ENCODE results near the gene CACHD1. TPM values are rescaled to one million over a fixed set of nuclear protein-coding genes. Genes with fewer than 3 reads are reported as not detected.

The CACHD1 gene
- total and polyA plus RNA-seq, 5 donors from 2014 or later = 0.22 to 0.46 (median 0.27) TPM; not detected in 1

DNA sequence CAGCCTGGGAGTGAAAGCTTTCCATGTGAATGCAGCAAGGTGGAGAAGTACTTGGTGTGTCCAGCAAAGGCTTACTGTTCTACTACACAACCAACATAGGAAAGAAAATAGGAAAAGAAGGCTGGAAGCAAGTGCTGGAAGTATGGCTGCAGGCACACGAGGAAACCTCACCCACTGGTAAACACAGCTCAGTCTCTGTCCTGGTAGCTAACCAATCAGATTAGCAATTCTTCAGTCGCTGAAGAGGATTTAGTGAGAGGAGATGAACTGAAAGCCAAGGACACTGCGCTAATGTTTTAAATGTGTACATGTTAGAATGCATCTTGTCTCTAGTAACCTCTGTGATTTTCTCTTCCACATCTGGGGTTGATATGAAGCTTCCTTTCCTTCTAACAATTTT lies 36.2 kb upstream of the CACHD1 start:
- no peaks in the 10 kb centered on the region for H3K4me1 Mint-ChIP-seq
- no peak overlapping the region for H3K4me3 Mint-ChIP-seq

DNA sequence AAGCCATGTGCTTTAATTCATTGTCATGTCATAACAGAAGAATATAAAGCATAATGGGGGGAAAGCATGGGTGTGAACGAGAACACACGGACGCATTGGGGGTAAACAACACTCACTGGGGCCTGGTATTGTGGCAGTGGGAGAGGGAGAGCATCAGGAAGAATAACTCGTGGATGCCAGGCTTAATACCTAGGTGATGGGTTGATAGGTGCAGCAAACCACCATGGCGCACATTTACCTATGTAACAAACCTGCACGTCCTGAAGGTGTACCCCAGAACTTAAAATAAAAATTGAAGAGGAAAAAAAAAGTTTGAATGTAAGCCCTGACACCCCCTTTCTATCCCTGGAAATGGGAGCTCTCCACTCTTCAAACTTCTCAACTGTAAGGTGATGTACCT lies 34.9 kb upstream of the CACHD1 start:
- peaks cover 8% of the 10 kb centered on the region for H3K27me3 Mint-ChIP-seq
- H3K36me3 Mint-ChIP-seq = no peaks in the 10 kb centered on the region
- Histone ChIP-seq H3K9me3 (ENCODE audit: control insufficient read depth in 2 of 2, low read length in 2 of 2) (no peaks in the 10 kb centered on the region), H3K4me3 (ENCODE audit: low read depth, low read length) (no peak overlapping the region), H3K27ac (ENCODE audit: insufficient read depth, low read length, poor library complexity, severe bottlenecking) (no peak overlapping the region), H3K4me1 (ENCODE audit: control insufficient read depth, insufficient read depth, low read length, poor library complexity, severe bottlenecking) (no peaks in the 10 kb centered on the region), H3K36me3 (ENCODE audit: control insufficient read depth, insufficient read depth, low read length) (no peaks in the 10 kb centered on the region), H3K27me3 (ENCODE audit: control insufficient read depth, insufficient read depth, low read length) (no peaks in the 10 kb centered on the region)
- ATAC-seq (ENCODE audit: low read depth in 2 of 2) (no peak), DNase-seq (no peak)
- no peak overlapping the region for H3K27ac Mint-ChIP-seq
- peaks cover 0 to 5% (median 0%) of the 10 kb centered on the region in 7 donors for H3K9me3 Mint-ChIP-seq
- no peak overlapping the region for H3K4me3 Mint-ChIP-seq
- H3K4me1 Mint-ChIP-seq = no peaks in the 10 kb centered on the region

More for the DNA sequence above, 36.2 kb upstream of the CACHD1 start:
- Mint-ChIP-seq H3K36me3 (no peaks in the 10 kb centered on the region), H3K9me3 (peaks cover 0 to 2% (median 0%) of the 10 kb centered on the region in 7 donors), H3K27me3 (peaks cover 8% of the 10 kb centered on the region), H3K27ac (no peak overlapping the region)
- Histone ChIP-seq H3K9me3 (ENCODE audit: control insufficient read depth in 2 of 2, low read length in 2 of 2) (no peaks in the 10 kb centered on the region), H3K27ac (ENCODE audit: insufficient read depth, low read length, poor library complexity, severe bottlenecking) (no peak overlapping the region), H3K4me3 (ENCODE audit: low read depth, low read length) (no peak overlapping the region), H3K4me1 (ENCODE audit: control insufficient read depth, insufficient read depth, low read length, poor library complexity, severe bottlenecking) (no peaks in the 10 kb centered on the region), H3K27me3 (ENCODE audit: control insufficient read depth, insufficient read depth, low read length) (no peaks in the 10 kb centered on the region), H3K36me3 (ENCODE audit: control insufficient read depth, insufficient read depth, low read length) (no peaks in the 10 kb centered on the region)
- no peak for DNase-seq
- no peak for ATAC-seq (ENCODE audit: low read depth in 2 of 2)

GRCh38 chr1:64437453-64437852 lies 32.5 kb upstream of the CACHD1 start:
- Histone ChIP-seq H3K27me3 (ENCODE audit: control insufficient read depth, insufficient read depth, low read length) (no peaks in the 10 kb centered on the region), H3K9me3 (ENCODE audit: control insufficient read depth in 2 of 2, low read length in 2 of 2) (no peaks in the 10 kb centered on the region), H3K4me3 (ENCODE audit: low read depth, low read length) (no peak overlapping the region), H3K36me3 (ENCODE audit: control insufficient read depth, insufficient read depth, low read length) (no peaks in the 10 kb centered on the region), H3K27ac (ENCODE audit: insufficient read depth, low read length, poor library complexity, severe bottlenecking) (no peak overlapping the region), H3K4me1 (ENCODE audit: control insufficient read depth, insufficient read depth, low read length, poor library complexity, severe bottlenecking) (no peaks in the 10 kb centered on the region)
- no peaks in the 10 kb centered on the region for H3K36me3 Mint-ChIP-seq
- peaks cover 0 to 5% (median 0%) of the 10 kb centered on the region in 4 donors for H3K4me1 Mint-ChIP-seq
- H3K4me3 Mint-ChIP-seq = no peak overlapping the region
- DNase-seq = no peak
- no peak for ATAC-seq (ENCODE audit: low read depth in 2 of 2)
- H3K9me3 Mint-ChIP-seq = peaks cover 0 to 6% (median 0%) of the 10 kb centered on the region in 7 donors
- peaks cover 8% of the 10 kb centered on the region for H3K27me3 Mint-ChIP-seq
- no peak overlapping the region for H3K27ac Mint-ChIP-seq

DNA sequence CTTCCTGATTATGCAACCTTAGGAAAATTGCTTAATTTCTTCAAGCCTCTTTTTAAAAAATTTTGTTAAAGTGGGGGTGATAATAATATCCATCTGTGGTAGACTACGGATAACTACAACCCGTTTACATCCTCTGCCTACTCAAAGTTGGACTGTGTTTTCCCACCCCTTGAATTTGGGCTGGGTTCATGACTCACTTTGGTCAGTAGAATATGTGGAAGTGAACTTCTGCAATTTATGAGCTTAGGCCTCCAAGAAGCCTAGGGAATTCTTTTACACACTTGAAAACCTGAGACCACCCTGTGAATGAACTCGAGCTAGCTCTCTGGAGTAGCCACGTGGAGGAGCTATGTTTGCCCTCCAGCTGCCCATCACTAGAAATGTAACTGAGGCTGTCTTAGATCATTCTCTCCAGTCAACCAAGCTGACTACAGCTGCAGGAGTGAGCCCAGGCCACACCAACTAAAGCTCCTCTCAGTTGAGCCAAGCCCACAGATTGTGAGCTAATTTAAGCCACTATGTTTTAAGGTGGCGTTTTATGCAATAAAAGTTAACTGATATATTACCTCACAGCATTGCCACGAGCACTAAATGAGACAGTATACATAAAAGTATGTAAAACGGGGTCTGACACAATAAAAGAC lies 29.6 kb upstream of the CACHD1 start:
- no peak for DNase-seq

GRCh38 chr1:64451440-64451839 lies 18.5 kb upstream of the CACHD1 start:
- peaks cover 9% of the 10 kb centered on the region for H3K27me3 Mint-ChIP-seq
- H3K4me3 Mint-ChIP-seq = no peak overlapping the region

More for the DNA sequence above, 29.6 kb upstream of the CACHD1 start:
- H3K36me3 Mint-ChIP-seq = no peaks in the 10 kb centered on the region
- peaks cover 0 to 6% (median 0%) of the 10 kb centered on the region in 7 donors for H3K9me3 Mint-ChIP-seq
- H3K27me3 Mint-ChIP-seq = no peaks in the 10 kb centered on the region
- no peaks in the 10 kb centered on the region for H3K4me1 ChIP-seq (ENCODE audit: control insufficient read depth, insufficient read depth, low read length, poor library complexity, severe bottlenecking)
- no peak for ATAC-seq (ENCODE audit: low read depth in 2 of 2)
- no peaks in the 10 kb centered on the region for H3K9me3 ChIP-seq (ENCODE audit: control insufficient read depth in 2 of 2, low read length in 2 of 2)
- H3K27me3 ChIP-seq (ENCODE audit: control insufficient read depth, insufficient read depth, low read length) = no peaks in the 10 kb centered on the region
- H3K4me3 ChIP-seq (ENCODE audit: low read depth, low read length) = no peak overlapping the region
- no peak overlapping the region for H3K27ac ChIP-seq (ENCODE audit: insufficient read depth, low read length, poor library complexity, severe bottlenecking)
- H3K4me3 Mint-ChIP-seq = no peak overlapping the region
- H3K27ac Mint-ChIP-seq = no peak overlapping the region
- H3K36me3 ChIP-seq (ENCODE audit: control insufficient read depth, insufficient read depth, low read length) = no peaks in the 10 kb centered on the region
- H3K4me1 Mint-ChIP-seq = peaks cover 0 to 5% (median 0%) of the 10 kb centered on the region in 4 donors

DNA sequence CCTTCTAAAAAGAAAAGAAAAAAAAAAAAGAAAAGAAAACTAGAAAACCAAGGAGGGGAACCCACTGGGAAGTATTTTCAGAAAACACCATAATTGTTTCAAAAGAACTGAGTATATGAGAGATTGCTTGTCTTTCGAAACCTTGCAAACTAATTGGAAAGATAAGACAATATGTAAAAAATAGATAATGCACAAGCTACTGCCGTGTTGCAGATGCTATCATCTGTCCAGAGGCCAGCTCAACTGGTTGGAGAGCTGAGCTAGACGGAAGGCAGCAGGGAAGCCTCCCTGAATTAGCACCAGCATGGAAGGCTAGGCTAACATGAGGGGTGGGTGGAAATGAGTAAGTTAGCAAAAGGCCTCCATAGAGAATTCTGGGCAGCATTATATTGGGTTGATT lies 16.2 kb upstream of the CACHD1 start:
- Histone ChIP-seq H3K27ac (ENCODE audit: insufficient read depth, low read length, poor library complexity, severe bottlenecking) (no peak overlapping the region), H3K27me3 (ENCODE audit: control insufficient read depth, insufficient read depth, low read length) (no peaks in the 10 kb centered on the region), H3K4me1 (ENCODE audit: control insufficient read depth, insufficient read depth, low read length, poor library complexity, severe bottlenecking) (no peaks in the 10 kb centered on the region), H3K4me3 (ENCODE audit: low read depth, low read length) (no peak overlapping the region), H3K9me3 (ENCODE audit: control insufficient read depth in 2 of 2, low read length in 2 of 2) (no peaks in the 10 kb centered on the region), H3K36me3 (ENCODE audit: control insufficient read depth, insufficient read depth, low read length) (no peaks in the 10 kb centered on the region)
- no peak for DNase-seq
- H3K4me3 Mint-ChIP-seq = no peak overlapping the region
- no peaks in the 10 kb centered on the region for H3K36me3 Mint-ChIP-seq
- peaks cover 4% of the 10 kb centered on the region for H3K27me3 Mint-ChIP-seq
- no peaks in the 10 kb centered on the region for H3K9me3 Mint-ChIP-seq
- H3K4me1 Mint-ChIP-seq = no peaks in the 10 kb centered on the region
- H3K27ac Mint-ChIP-seq = no peak overlapping the region
- ATAC-seq (ENCODE audit: low read depth in 2 of 2) = no peak

More at GRCh38 chr1:64451440-64451839, 18.5 kb upstream of the CACHD1 start:
- H3K27ac ChIP-seq (ENCODE audit: insufficient read depth, low read length, poor library complexity, severe bottlenecking) = no peak overlapping the region
- Mint-ChIP-seq H3K9me3 (peaks cover 0 to 2% (median 0%) of the 10 kb centered on the region in 7 donors), H3K36me3 (no peaks in the 10 kb centered on the region), H3K4me1 (no peaks in the 10 kb centered on the region), H3K27ac (no peak overlapping the region)
- H3K9me3 ChIP-seq (ENCODE audit: control insufficient read depth in 2 of 2, low read length in 2 of 2) = no peaks in the 10 kb centered on the region
- no peak overlapping the region for H3K4me3 ChIP-seq (ENCODE audit: low read depth, low read length)
- H3K27me3 ChIP-seq (ENCODE audit: control insufficient read depth, insufficient read depth, low read length) = no peaks in the 10 kb centered on the region
- ATAC-seq (ENCODE audit: low read depth in 2 of 2) (no peak), DNase-seq (no peak)
- H3K36me3 ChIP-seq (ENCODE audit: control insufficient read depth, insufficient read depth, low read length) = no peaks in the 10 kb centered on the region
- no peaks in the 10 kb centered on the region for H3K4me1 ChIP-seq (ENCODE audit: control insufficient read depth, insufficient read depth, low read length, poor library complexity, severe bottlenecking)

DNA sequence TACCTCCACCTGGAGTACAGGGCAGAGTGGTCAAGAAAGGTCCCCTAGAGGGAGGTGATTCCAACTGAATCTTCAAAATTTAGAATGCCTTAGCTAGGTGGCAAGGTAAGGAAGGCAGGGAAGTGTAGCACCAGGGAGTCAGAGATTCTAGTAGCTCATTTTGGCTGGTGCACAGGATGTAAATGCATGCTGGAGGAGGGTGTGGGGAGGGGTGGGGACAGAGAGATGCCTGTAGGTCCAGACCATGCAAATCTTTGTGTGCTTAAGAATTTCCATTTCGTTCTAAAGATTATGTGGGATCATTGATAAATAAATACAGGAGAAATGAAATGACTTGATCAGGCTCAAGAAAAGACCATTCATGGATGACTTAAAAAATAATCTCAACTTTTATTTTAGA lies 11.0 kb upstream of the CACHD1 start:
- Mint-ChIP-seq H3K27me3 (no peaks in the 10 kb centered on the region), H3K9me3 (no peaks in the 10 kb centered on the region), H3K27ac (no peak overlapping the region), H3K4me3 (no peak overlapping the region), H3K4me1 (no peaks in the 10 kb centered on the region), H3K36me3 (no peaks in the 10 kb centered on the region)
- H3K4me1 ChIP-seq (ENCODE audit: control insufficient read depth, insufficient read depth, low read length, poor library complexity, severe bottlenecking) = no peaks in the 10 kb centered on the region
- no peaks in the 10 kb centered on the region for H3K27me3 ChIP-seq (ENCODE audit: control insufficient read depth, insufficient read depth, low read length)
- no peak overlapping the region for H3K27ac ChIP-seq (ENCODE audit: insufficient read depth, low read length, poor library complexity, severe bottlenecking)
- no peak for DNase-seq
- H3K36me3 ChIP-seq (ENCODE audit: control insufficient read depth, insufficient read depth, low read length) = no peaks in the 10 kb centered on the region
- H3K9me3 ChIP-seq (ENCODE audit: control insufficient read depth in 2 of 2, low read length in 2 of 2) = no peaks in the 10 kb centered on the region
- H3K4me3 ChIP-seq (ENCODE audit: low read depth, low read length) = no peak overlapping the region
- ATAC-seq (ENCODE audit: low read depth in 2 of 2) = no peak

- H3K4me3 ChIP-seq (ENCODE audit: low read depth, low read length) = no peak overlapping the region
- Mint-ChIP-seq H3K4me3 (no peak overlapping the region), H3K27ac (no peak overlapping the region), H3K27me3 (no peaks in the 10 kb centered on the region), H3K9me3 (no peaks in the 10 kb centered on the region), H3K4me1 (no peaks in the 10 kb centered on the region), H3K36me3 (no peaks in the 10 kb centered on the region)
- DNase-seq (no peak), ATAC-seq (ENCODE audit: low read depth in 2 of 2) (no peak)
- H3K9me3 ChIP-seq (ENCODE audit: control insufficient read depth in 2 of 2, low read length in 2 of 2) = no peaks in the 10 kb centered on the region
- no peaks in the 10 kb centered on the region for H3K4me1 ChIP-seq (ENCODE audit: control insufficient read depth, insufficient read depth, low read length, poor library complexity, severe bottlenecking)
- H3K27ac ChIP-seq (ENCODE audit: insufficient read depth, low read length, poor library complexity, severe bottlenecking) = no peak overlapping the region
- H3K27me3 ChIP-seq (ENCODE audit: control insufficient read depth, insufficient read depth, low read length) = no peaks in the 10 kb centered on the region
- H3K36me3 ChIP-seq (ENCODE audit: control insufficient read depth, insufficient read depth, low read length) = no peaks in the 10 kb centered on the region
Observed at GRCh38 chr1:64459743-64460142, 10.2 kb upstream of the CACHD1 start.
